ENCODE data around the gene NBAS. TPM values are rescaled to one million over a fixed set of nuclear protein-coding genes. Genes with fewer than 3 reads are reported as not detected.

Gene NBAS
- total and polyA plus RNA-seq, 9 of the 15 experiments (the other 6 are each of a cell fraction or from before 2014, with no cell fraction given): 15.3 to 94.4 (median 69.9) TPM

GRCh38 chr2:15253835-15254286 lies 307.3 kb downstream of the NBAS start (continued):
- TF ChIP-seq, protein P1, sequence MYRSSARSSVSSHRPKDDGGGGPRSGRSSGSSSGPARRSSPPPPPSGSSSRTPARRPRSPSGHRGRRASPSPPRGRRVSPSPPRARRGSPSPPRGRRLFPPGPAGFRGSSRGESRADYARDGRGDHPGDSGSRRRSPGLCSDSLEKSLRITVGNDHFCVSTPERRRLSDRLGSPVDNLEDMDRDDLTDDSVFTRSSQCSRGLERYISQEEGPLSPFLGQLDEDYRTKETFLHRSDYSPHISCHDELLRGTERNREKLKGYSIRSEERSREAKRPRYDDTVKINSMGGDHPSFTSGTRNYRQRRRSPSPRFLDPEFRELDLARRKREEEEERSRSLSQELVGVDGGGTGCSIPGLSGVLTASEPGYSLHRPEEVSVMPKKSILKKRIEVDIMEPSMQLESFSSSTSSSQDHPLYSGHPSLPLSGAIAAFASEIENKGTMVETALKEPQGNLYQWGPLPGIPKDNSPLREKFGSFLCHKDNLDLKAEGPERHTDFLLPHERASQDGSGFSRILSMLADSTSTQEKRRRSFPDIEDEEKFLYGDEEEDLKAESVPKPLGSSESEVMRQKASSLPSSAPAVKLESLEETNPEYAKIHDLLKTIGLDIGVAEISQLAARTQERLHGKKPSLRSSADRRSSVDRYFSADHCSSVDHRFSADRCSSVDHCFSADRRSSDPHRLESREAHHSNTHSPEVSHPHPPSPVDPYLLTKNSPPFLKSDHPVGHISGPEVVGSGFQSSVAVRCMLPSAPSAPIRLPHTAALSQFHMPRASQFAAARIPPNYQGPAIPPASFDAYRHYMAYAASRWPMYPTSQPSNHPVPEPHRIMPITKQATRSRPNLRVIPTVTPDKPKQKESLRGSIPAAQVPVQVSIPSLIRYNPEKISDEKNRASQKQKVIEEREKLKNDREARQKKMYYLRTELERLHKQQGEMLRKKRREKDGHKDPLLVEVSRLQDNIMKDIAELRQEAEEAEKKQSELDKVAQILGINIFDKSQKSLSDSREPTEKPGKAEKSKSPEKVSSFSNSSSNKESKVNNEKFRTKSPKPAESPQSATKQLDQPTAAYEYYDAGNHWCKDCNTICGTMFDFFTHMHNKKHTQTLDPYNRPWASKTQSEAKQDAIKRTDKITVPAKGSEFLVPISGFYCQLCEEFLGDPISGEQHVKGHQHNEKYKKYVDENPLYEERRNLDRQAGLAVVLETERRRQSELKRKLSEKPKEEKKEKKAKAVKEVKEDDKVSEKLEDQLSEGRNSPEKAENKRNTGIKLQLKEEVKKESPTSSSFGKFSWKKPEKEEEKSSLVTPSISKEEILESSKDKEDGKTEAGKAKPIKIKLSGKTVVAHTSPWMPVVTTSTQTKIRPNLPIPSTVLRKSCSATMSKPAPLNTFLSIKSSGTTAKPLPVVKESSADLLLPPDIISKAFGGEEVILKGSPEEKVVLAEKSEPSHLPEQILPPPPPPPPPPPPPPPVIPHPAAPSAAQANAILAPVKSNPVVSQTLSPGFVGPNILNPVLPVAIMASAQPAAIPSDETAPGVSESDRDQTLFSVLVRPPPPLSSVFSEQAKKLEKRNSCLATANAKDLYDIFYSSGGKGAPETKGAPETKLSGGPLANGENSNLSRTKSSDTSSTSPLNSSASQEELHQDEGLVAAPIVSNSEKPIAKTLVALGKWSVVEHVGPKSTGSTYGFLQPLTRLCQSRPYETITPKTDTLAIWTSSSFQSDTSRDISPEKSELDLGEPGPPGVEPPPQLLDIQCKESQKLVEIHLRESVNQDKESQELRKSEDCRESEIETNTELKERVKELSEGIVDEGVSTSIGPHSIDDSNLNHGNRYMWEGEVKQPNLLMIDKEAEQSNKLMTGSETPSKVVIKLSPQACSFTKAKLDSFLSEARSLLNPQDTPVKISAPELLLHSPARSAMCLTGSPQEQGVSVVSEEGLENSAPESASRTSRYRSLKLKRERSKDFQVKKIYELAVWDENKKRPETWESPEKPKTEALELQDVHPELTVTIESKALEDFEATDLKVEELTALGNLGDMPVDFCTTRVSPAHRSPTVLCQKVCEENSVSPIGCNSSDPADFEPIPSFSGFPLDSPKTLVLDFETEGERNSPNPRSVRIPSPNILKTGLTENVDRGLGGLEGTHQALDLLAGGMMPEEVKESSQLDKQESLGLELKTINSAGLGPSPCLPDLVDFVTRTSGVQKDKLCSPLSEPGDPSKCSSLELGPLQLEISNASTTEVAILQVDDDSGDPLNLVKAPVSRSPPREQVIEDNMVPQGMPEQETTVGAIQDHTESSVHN (IDR thresholded peaks at IDR 0.05; ENCODE audit: borderline replicate concordance in 1 of 2, low read depth in 1 of 2): no peak
- TF ChIP-seq ZNF134 (CRISPR knock-in tag; conservative IDR thresholded peaks at IDR 0.05) (no peak; the same call in 1 of the 2 replicates), ZNF699 (CRISPR knock-in tag; IDR thresholded peaks at IDR 0.05; ENCODE audit: insufficient replicate concordance) (no peak), NFE2L1 (tag; IDR thresholded peaks at IDR 0.05; ENCODE audit: borderline replicate concordance, low read depth) (no peak), NFRKB (IDR thresholded peaks at IDR 0.05; ENCODE audit: low read depth) (no peak), ZNF707 (CRISPR knock-in tag; conservative IDR thresholded peaks at IDR 0.05) (no peak), POLR3A (IDR thresholded peaks at IDR 0.05; ENCODE audit: borderline replicate concordance, extremely low read depth, insufficient read depth, insufficient read length) (no peak), SRSF9 (IDR thresholded peaks at IDR 0.05; ENCODE audit: borderline replicate concordance, low read depth, low read length) (no peak), POLR2AphosphoS5 (IDR thresholded peaks at IDR 0.05; ENCODE audit: control insufficient read depth, insufficient read depth, low read depth, low read length) (peak; percentile 78; the same call in 1 of the 2 replicates), ZC3H11A (IDR thresholded peaks at IDR 0.05; ENCODE audit: low read depth, low read length) (no peak; the same call in 1 of the 2 replicates), MCM7 (IDR thresholded peaks at IDR 0.05) (no peak), BRD4 (IDR thresholded peaks at IDR 0.05) (no peak), PPARD (CRISPR knock-in tag; IDR thresholded peaks at IDR 0.05) (no peak), HDAC6 (IDR thresholded peaks at IDR 0.05; ENCODE audit: low read depth, low read length) (no peak), CTBP1 (IDR thresholded peaks at IDR 0.05; ENCODE audit: borderline replicate concordance) (no peak)
- TF ChIP-seq, protein P2, sequence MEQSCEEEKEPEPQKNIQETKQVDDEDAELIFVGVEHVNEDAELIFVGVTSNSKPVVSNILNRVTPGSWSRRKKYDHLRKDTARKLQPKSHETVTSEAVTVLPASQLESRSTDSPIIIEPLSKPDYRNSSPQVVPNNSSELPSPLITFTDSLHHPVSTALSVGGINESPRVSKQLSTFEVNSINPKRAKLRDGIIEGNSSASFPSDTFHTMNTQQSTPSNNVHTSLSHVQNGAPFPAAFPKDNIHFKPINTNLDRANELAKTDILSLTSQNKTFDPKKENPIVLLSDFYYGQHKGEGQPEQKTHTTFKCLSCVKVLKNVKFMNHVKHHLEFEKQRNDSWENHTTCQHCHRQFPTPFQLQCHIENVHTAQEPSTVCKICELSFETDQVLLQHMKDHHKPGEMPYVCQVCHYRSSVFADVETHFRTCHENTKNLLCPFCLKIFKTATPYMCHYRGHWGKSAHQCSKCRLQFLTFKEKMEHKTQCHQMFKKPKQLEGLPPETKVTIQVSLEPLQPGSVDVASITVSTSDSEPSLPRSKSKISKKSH (CRISPR knock-in tag; IDR thresholded peaks at IDR 0.05): no peak
- TF ChIP-seq, protein P3, sequence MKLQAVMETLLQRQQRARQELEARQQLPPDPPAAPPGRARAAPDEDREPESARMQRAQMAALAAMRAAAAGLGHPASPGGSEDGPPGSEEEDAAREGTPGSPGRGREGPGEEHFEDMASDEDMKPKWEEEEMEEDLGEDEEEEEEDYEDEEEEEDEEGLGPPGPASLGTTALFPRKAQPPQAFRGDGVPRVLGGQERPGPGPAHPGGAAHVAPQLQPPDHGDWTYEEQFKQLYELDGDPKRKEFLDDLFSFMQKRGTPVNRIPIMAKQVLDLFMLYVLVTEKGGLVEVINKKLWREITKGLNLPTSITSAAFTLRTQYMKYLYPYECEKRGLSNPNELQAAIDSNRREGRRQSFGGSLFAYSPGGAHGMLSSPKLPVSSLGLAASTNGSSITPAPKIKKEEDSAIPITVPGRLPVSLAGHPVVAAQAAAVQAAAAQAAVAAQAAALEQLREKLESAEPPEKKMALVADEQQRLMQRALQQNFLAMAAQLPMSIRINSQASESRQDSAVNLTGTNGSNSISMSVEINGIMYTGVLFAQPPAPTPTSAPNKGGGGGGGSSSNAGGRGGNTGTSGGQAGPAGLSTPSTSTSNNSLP (IDR thresholded peaks at IDR 0.05; ENCODE audit: borderline replicate concordance, low read depth, low read length): peak; percentile 52; the same call in 1 of the 2 replicates

Data from K562 (cell line).